Measurements from ENCODE around the gene DLG2.

GRCh38 chr11:84145616-84146185 is 1481.4 kb downstream of the DLG2 start:
- no peak for TF ChIP-seq POLR2A (IDR thresholded peaks at IDR 0.05)
- no peak for TF ChIP-seq CTCF (IDR thresholded peaks at IDR 0.05)

All from uterus (tissue), 2 donors.